H9 (cell line): ENCODE results near the gene ZNFX1. TPM values are rescaled to one million over a fixed set of nuclear protein-coding genes. Genes with fewer than 3 reads are reported as not detected.
"Not testable (repeated sequence)": the region's sequence is repeated elsewhere in the genome, so short reads cannot be mapped to it uniquely, and the experiment has no call there.

ENCODE experiments used
- DNase-seq: peaks from one replicate; pipeline ENCODE4 v3.0.0-alpha.2; 2017
- H2AFZ ChIP-seq: one replicate; pipeline ENCODE4 v1.6.1; 2013; ENCODE audit warnings: mild to moderate bottlenecking, low read length, control low read depth, moderate library complexity
- H2AK5ac ChIP-seq: 2 replicates; pipeline ENCODE4 v1.6.1; 2013; ENCODE audit warnings: low read length, control low read depth, mixed read lengths; ENCODE audit not compliant: insufficient read length
- H2BK120ac ChIP-seq: one replicate; pipeline ENCODE4 v1.6.1; 2013; ENCODE audit warnings: low read depth, mild to moderate bottlenecking, low read length, control low read depth, inconsistent platforms; ENCODE audit not compliant: poor library complexity, severe bottlenecking
- H2BK12ac ChIP-seq: 2 replicates; pipeline ENCODE4 v1.6.1; 2013; ENCODE audit warnings: low read length, control low read depth, mixed read lengths, low read depth; ENCODE audit not compliant: insufficient read length
- H2BK15ac ChIP-seq: 2 replicates; pipeline ENCODE4 v1.6.1; 2013; ENCODE audit warnings: low read depth, low read length, control low read depth
- H2BK20ac ChIP-seq: one replicate; pipeline ENCODE4 v1.6.1; 2013; ENCODE audit warnings: low read depth, mild to moderate bottlenecking, low read length, control low read depth, inconsistent platforms; ENCODE audit not compliant: poor library complexity, severe bottlenecking
- H2BK5ac ChIP-seq: 2 replicates; pipeline ENCODE4 v1.6.1; 2013; ENCODE audit warnings: low read length, control low read depth, mixed read lengths; ENCODE audit not compliant: insufficient read length
- H3K14ac ChIP-seq: 2 replicates; pipeline ENCODE4 v1.6.1; 2013; ENCODE audit warnings: low read length, control low read depth; ENCODE audit not compliant: insufficient read depth
- H3K18ac ChIP-seq: 2 replicates; pipeline ENCODE4 v1.6.1; 2013; ENCODE audit warnings: low read depth, mild to moderate bottlenecking, mixed read lengths, low read length, control low read depth; ENCODE audit not compliant: insufficient read length
- H3K23ac ChIP-seq: 2 replicates; pipeline ENCODE4 v1.6.1; 2013; ENCODE audit warnings: low read length, control low read depth, mixed read lengths, low read depth; ENCODE audit not compliant: insufficient read length
- H3K23me2 ChIP-seq: 2 replicates; pipeline ENCODE4 v1.6.1; 2013; ENCODE audit warnings: low read depth, mild to moderate bottlenecking, mixed read lengths, low read length, control low read depth; ENCODE audit not compliant: insufficient read length, poor library complexity, severe bottlenecking
- H3K27ac ChIP-seq: 2 replicates; pipeline ENCODE4 v1.5.1; 2013; ENCODE audit warnings: low read length, control low read depth, mixed read lengths, low read depth; ENCODE audit not compliant: insufficient read length
- H3K27me3 ChIP-seq: 2 replicates; pipeline ENCODE4 v1.6.1; 2013; ENCODE audit warnings: low read length, control low read depth, inconsistent platforms; ENCODE audit not compliant: insufficient read depth
- H3K4ac ChIP-seq: 2 replicates; pipeline ENCODE4 v1.6.1; 2013; ENCODE audit warnings: low read depth, mild to moderate bottlenecking, control low read depth, inconsistent platforms, low read length, moderate library complexity
- H3K4me1 ChIP-seq: 2 replicates; pipeline ENCODE4 v1.6.1; 2013; ENCODE audit warnings: low read length, control low read depth, inconsistent platforms; ENCODE audit not compliant: insufficient read depth
- H3K4me2 ChIP-seq: 2 replicates; pipeline ENCODE4 v1.6.1; 2013; ENCODE audit warnings: low read length, control low read depth, mixed read lengths; ENCODE audit not compliant: insufficient read length, insufficient read depth
- H3K56ac ChIP-seq: 2 replicates; pipeline ENCODE4 v1.6.1; 2013; ENCODE audit warnings: low read depth, mild to moderate bottlenecking, mixed read lengths, low read length, control low read depth; ENCODE audit not compliant: insufficient read length
- H3K79me1 ChIP-seq: 2 replicates; pipeline ENCODE4 v1.6.1; 2013; ENCODE audit warnings: low read depth, mild to moderate bottlenecking, moderate library complexity, low read length, control low read depth, inconsistent platforms; ENCODE audit not compliant: insufficient read depth, poor library complexity, severe bottlenecking
- H3K79me2 ChIP-seq: 2 replicates; pipeline ENCODE4 v1.6.1; 2013; ENCODE audit warnings: low read length, control low read depth, inconsistent platforms; ENCODE audit not compliant: insufficient read depth
- H3K9ac ChIP-seq: 2 replicates; pipeline ENCODE4 v1.6.1; 2013; ENCODE audit warnings: low read length, control low read depth, mixed read lengths; ENCODE audit not compliant: insufficient read length; ENCODE audit errors: extremely low read depth
- H3K9me3 ChIP-seq: one replicate; pipeline ENCODE4 v1.6.1; 2013; ENCODE audit warnings: low read depth, low read length, inconsistent platforms; ENCODE audit not compliant: control insufficient read depth
- H3T11ph ChIP-seq: one replicate; pipeline ENCODE4 v1.6.1; 2013; ENCODE audit warnings: mild to moderate bottlenecking, low read length, control low read depth, inconsistent platforms
- H4K20me1 ChIP-seq: one replicate; pipeline ENCODE4 v1.6.1; 2013; ENCODE audit not compliant: control insufficient read depth, insufficient read length, insufficient read depth
- H4K5ac ChIP-seq: 2 replicates; pipeline ENCODE4 v1.6.1; 2013; ENCODE audit warnings: low read depth, mild to moderate bottlenecking, mixed read lengths, low read length, control low read depth; ENCODE audit not compliant: insufficient read length
- H4K8ac ChIP-seq: replicated peaks from 2 replicates; pipeline ENCODE4 v1.6.1; 2013; ENCODE audit warnings: low read length, control low read depth, mixed read lengths, low read depth; ENCODE audit not compliant: insufficient read length
- H4K91ac ChIP-seq: 2 replicates; pipeline ENCODE4 v1.6.1; 2013; ENCODE audit warnings: low read depth, mild to moderate bottlenecking, moderate library complexity, mixed read lengths, low read length, control low read depth; ENCODE audit not compliant: insufficient read length
- H3K27ac Mint-ChIP-seq, 3 experiments: 2 replicates in 2 of 3; 3 replicates in 1 of 3; pipeline ENCODE4 v1.8.0; 2020 to 2021; ENCODE audit warnings: mixed read lengths in 3 of 3, mild to moderate bottlenecking in 1 of 3, moderate library complexity in 1 of 3
- H3K27me3 Mint-ChIP-seq: 2 replicates; pipeline ENCODE4 v1.8.0; 2021; ENCODE audit warnings: low read depth, mild to moderate bottlenecking, moderate library complexity, mixed read lengths
- H3K36me3 Mint-ChIP-seq, 3 experiments: 2 replicates in 2 of 3; 3 replicates in 1 of 3; pipeline ENCODE4 v1.8.0; 2020 to 2021; ENCODE audit warnings: low read depth in 3 of 3, mixed read lengths in 3 of 3; ENCODE audit not compliant: insufficient read depth in 1 of 3
- H3K4me1 Mint-ChIP-seq, 2 experiments: 2 replicates each; pipeline ENCODE4 v1.8.0; 2020; ENCODE audit warnings: mixed read lengths in 2 of 2
- H3K4me3 Mint-ChIP-seq, 2 experiments: 2 replicates in 1 of 2; 3 replicates in 1 of 2; pipeline ENCODE4 v1.8.0; 2020 to 2021; ENCODE audit warnings: mild to moderate bottlenecking in 2 of 2, mixed read lengths in 2 of 2, moderate library complexity in 1 of 2
- H3K9me3 Mint-ChIP-seq, 2 experiments: 2 replicates in 1 of 2; 3 replicates in 1 of 2; pipeline ENCODE4 v1.8.0; 2020; ENCODE audit warnings: mild to moderate bottlenecking in 2 of 2, mixed read lengths in 2 of 2, moderate library complexity in 1 of 2
- CTCF ChIP-seq: fragments of 200-600 bp; sonication (generic); conservative IDR thresholded peaks from 3 replicates; pipeline ENCODE4 v1.8.0; 2021; ENCODE audit warnings: antibody characterized with exemption, mild to moderate bottlenecking
- WGBS: extraction: QIAGEN DNeasy Blood & Tissue Kit; methylation state at CpG from one replicate; pipeline ENCODE4 v1.1.7; 2013; ENCODE audit warnings: missing lambda C conversion rate, low lambda C conversion rate, mixed read lengths; ENCODE audit not compliant: insufficient read length; ENCODE audit errors: extremely low coverage; 5-methylcytosine and 5-hydroxymethylcytosine counted together
- total RNA-seq: library from RNA; stranded (reverse); gene quantifications from 2 replicates; pipeline ENCODE4 v1.2.1, GENCODE V29; 2021

The ZNFX1 gene
- total RNA-seq, 1 experiment from 2014 or later = 13.3 TPM

- Histone ChIP-seq H3K9me3 (peaks cover 6% of the 10 kb centered on the region), H4K91ac (no peak overlapping the region), H3K27ac (no peak overlapping the region), H2BK12ac (no peak overlapping the region), H3K23me2 (peaks cover 9% of the 10 kb centered on the region), H3K27me3 (peaks cover 20% of the 10 kb centered on the region; the same call in 1 of the 2 replicates), H3K56ac (no peak overlapping the region), H2AFZ (no peak overlapping the region), H3K9ac (no peak overlapping the region), H2AK5ac (no peak overlapping the region), H4K5ac (no peak overlapping the region), H2BK120ac (no peak overlapping the region), H3K4ac (no peak overlapping the region), H2BK15ac (no peak overlapping the region), H3K18ac (no peak overlapping the region), H3K23ac (no peak overlapping the region), H3K4me2 (no peak overlapping the region), H2BK20ac (no peak overlapping the region), H4K20me1 (no peaks in the 10 kb centered on the region), H3K14ac (no peak overlapping the region), H2BK5ac (no peak overlapping the region), H3K4me1 (no peaks in the 10 kb centered on the region), H3K79me1 (no peaks in the 10 kb centered on the region), H3T11ph (no peak overlapping the region), H4K8ac (no peak overlapping the region), H3K79me2 (no peaks in the 10 kb centered on the region)
- H3K27ac Mint-ChIP-seq = no peak overlapping the region
- no peak overlapping the region for H3K4me3 Mint-ChIP-seq
- H3K27me3 Mint-ChIP-seq = peaks cover 84% of the 10 kb centered on the region
- H3K9me3 Mint-ChIP-seq = peaks cover 5 to 14% of the 10 kb centered on the region in 2 experiments; a peak in 2 of 5 replicates
- H3K4me1 Mint-ChIP-seq = peaks cover 12 to 13% of the 10 kb centered on the region in 2 experiments
- no peak for DNase-seq
- TF ChIP-seq CTCF = no peak
- WGBS = no CpG with 5 or more reads among the region's 1 CpG
- peaks cover 0 to under 1% (median 0%) of the 10 kb centered on the region in 3 experiments; a peak in 2 of 7 replicates for H3K36me3 Mint-ChIP-seq
Measured at GRCh38 chr20:49315580-49315979, 37.7 kb upstream of the ZNFX1 start.

GRCh38 chr20:49314052-49314451 lies 36.2 kb upstream of the ZNFX1 start:
- not testable (repeated sequence) for H3K4me3 Mint-ChIP-seq, H4K91ac ChIP-seq, H2AFZ ChIP-seq, H2BK120ac ChIP-seq, H3K4me1 ChIP-seq, H3K79me2 ChIP-seq, H3K4ac ChIP-seq, H3K23me2 ChIP-seq, H4K5ac ChIP-seq, H3K27ac Mint-ChIP-seq, H3K27ac ChIP-seq, H3K56ac ChIP-seq, H3K14ac ChIP-seq, H4K20me1 ChIP-seq, DNase-seq, H3K9ac ChIP-seq, H2BK12ac ChIP-seq, H3K36me3 Mint-ChIP-seq, H2AK5ac ChIP-seq, H3K4me1 Mint-ChIP-seq, H3K79me1 ChIP-seq, H4K8ac ChIP-seq, H3T11ph ChIP-seq, H3K18ac ChIP-seq, H3K23ac ChIP-seq, H2BK5ac ChIP-seq, H3K4me2 ChIP-seq, H3K9me3 ChIP-seq, H2BK20ac ChIP-seq, H2BK15ac ChIP-seq
- H3K9me3 Mint-ChIP-seq = peaks cover 9 to 19% of the 10 kb centered on the region in 2 experiments; a peak in 2 of 5 replicates
- peaks cover 12% of the 10 kb centered on the region; the same call in 1 of the 2 replicates for H3K27me3 ChIP-seq
- H3K27me3 Mint-ChIP-seq = peaks cover 75% of the 10 kb centered on the region
- WGBS = no CpG with 5 or more reads among the region's 2 CpGs
